Fibroblast of pulmonary artery (primary cell): ENCODE results near the gene ANKRD52.
A peak's percentile ranks its signal among the peaks of the same experiment; 100 is the strongest.

Source experiments
- DNase-seq: peaks from one replicate; pipeline ENCODE4 v3.0.0-alpha.2; 2010; ENCODE audit warnings: low read depth
- H3K4me3 ChIP-seq: replicated peaks from 2 replicates; pipeline ENCODE4 v1.5.1; 2011; ENCODE audit warnings: low read depth, mild to moderate bottlenecking, control low read depth, low read length, moderate library complexity
- CTCF ChIP-seq: IDR thresholded peaks from 2 replicates; pipeline ENCODE4 v1.5.1; 2011; ENCODE audit warnings: mild to moderate bottlenecking, control low read depth, low read length, inconsistent platforms; ENCODE audit errors: missing control alignments

Gene ANKRD52

GRCh38 chr12:56299853-56300643, 41.9 kb upstream of the ANKRD52 start, which contains the start of gene CS:
Gene CS, minus strand, starts transcription at chr12:56300330. Its CDS starts 129 bp downstream, at chr12:56300201.
- DNase-seq = peak; percentile 97
- no peak for TF ChIP-seq CTCF
- H3K4me3 ChIP-seq = peak within 1 kb of the TSS; percentile 95

GRCh38 chr12:56299308-56299852, 41.2 kb upstream of the ANKRD52 start:
- peak overlapping the region; percentile 95 for H3K4me3 ChIP-seq
- TF ChIP-seq CTCF = no peak
- DNase-seq = no peak

- DNase-seq = no peak
- TF ChIP-seq CTCF = no peak
- H3K4me3 ChIP-seq = peak overlapping the region; percentile 95
Measured at GRCh38 chr12:56298828-56299227, 40.6 kb upstream of the ANKRD52 start.

- no peak overlapping the region for H3K4me3 ChIP-seq
- no peak for TF ChIP-seq CTCF
- DNase-seq = no peak
Measured at GRCh38 chr12:56297400-56297799, 39.2 kb upstream of the ANKRD52 start.

GRCh38 chr12:56296295-56296694, 38.1 kb upstream of the ANKRD52 start:
- TF ChIP-seq CTCF = no peak
- DNase-seq = no peak
- no peak overlapping the region for H3K4me3 ChIP-seq

- no peak for DNase-seq
- H3K4me3 ChIP-seq = no peak overlapping the region
- TF ChIP-seq CTCF = no peak
Measured at GRCh38 chr12:56293795-56294194, 35.6 kb upstream of the ANKRD52 start.
